ENCODE results near the gene FLT3LG.

- TF ChIP-seq CTCF (conservative IDR thresholded peaks at IDR 0.05; ENCODE audit: low read length) (no peak), EZH2phosphoT487 (IDR thresholded peaks at IDR 0.05; ENCODE audit: borderline replicate concordance, low read depth, low read length) (no peak)
Measured at GRCh38 chr19:49486232-49486631, 12.2 kb downstream of the FLT3LG start.

Data from OCI-LY7 (cell line).